Left renal pelvis (tissue), 4 donors: ENCODE measurements around the gene TLCD4. TPM values are rescaled to one million over a fixed set of nuclear protein-coding genes. Genes with fewer than 3 reads are reported as not detected.
A peak's percentile ranks its signal among the peaks of the same experiment; 100 is the strongest.
"Not testable (repeated sequence)": the region's sequence is repeated elsewhere in the genome, so short reads cannot be mapped to it uniquely, and the experiment has no call there.

Experiments
- DNase-seq, 4 donors: peaks; one replicate each; pipeline ENCODE4 v3.0.0-alpha.2; 2013; ENCODE audit warnings: low read depth in 4 of 4, low spot score in 3 of 4
- polyA plus RNA-seq, 4 donors: library from polyadenylated mRNA; unstranded; fragments of 120-200 nt; gene quantifications; one replicate each; pipeline ENCODE4 v1.2.1, GENCODE V29; 2013; ENCODE audit not compliant: insufficient read length in 4 of 4

The TLCD4 gene
- polyA plus RNA-seq = 1 to 10 TPM; 6.3 to 9.1 (median 7.8) TPM

- DNase-seq = peak in 3 of 4 donors; percentile 39 to 52 (median 42)
Observed at GRCh38 chr1:95117207-95118066, at the start of gene TLCD4. Gene TLCD4, plus strand, starts transcription at chr1:95117355. Its CDS starts 26,547 bp downstream, at chr1:95143902.

- no peak for DNase-seq
Observed at GRCh38 chr1:95067568-95067967, 49.6 kb upstream of the TLCD4 start.

GRCh38 chr1:95068956-95069709, 48.0 kb upstream of the TLCD4 start:
- DNase-seq = no peak

GRCh38 chr1:95069710-95070093, 47.5 kb upstream of the TLCD4 start:
- no peak for DNase-seq

- no peak for DNase-seq
Observed at GRCh38 chr1:95071539-95071938, 45.6 kb upstream of the TLCD4 start.

- DNase-seq = no peak
Observed at GRCh38 chr1:95072117-95072516, 45.0 kb upstream of the TLCD4 start.

GRCh38 chr1:95072532-95073419, 44.4 kb upstream of the TLCD4 start, which contains the start of gene ALG14:
Gene ALG14, minus strand, starts transcription at chr1:95072951. Its CDS starts 53 bp downstream, at chr1:95072898.
- peak; percentile 94 to 96 (median 95) for DNase-seq

GRCh38 chr1:95073446-95073845, 43.7 kb upstream of the TLCD4 start:
- DNase-seq = no peak

- no peak for DNase-seq
Observed at GRCh38 chr1:95076034-95076433, 41.1 kb upstream of the TLCD4 start.

- DNase-seq = no peak
Observed at GRCh38 chr1:95080446-95080845, 36.7 kb upstream of the TLCD4 start.

GRCh38 chr1:95080879-95081278, 36.3 kb upstream of the TLCD4 start:
- no peak for DNase-seq

- DNase-seq = no peak
Observed at GRCh38 chr1:95084317-95085176, 32.6 kb upstream of the TLCD4 start.

GRCh38 chr1:95085376-95085775, 31.8 kb upstream of the TLCD4 start:
- no peak for DNase-seq

- no peak for DNase-seq
Observed at GRCh38 chr1:95086949-95087533, 30.1 kb upstream of the TLCD4 start.

GRCh38 chr1:95088303-95088702, 28.9 kb upstream of the TLCD4 start:
- no peak for DNase-seq

- DNase-seq = no peak
Observed at GRCh38 chr1:95089650-95090287, 27.4 kb upstream of the TLCD4 start.

- not testable (repeated sequence) for DNase-seq
Observed at GRCh38 chr1:95091290-95091689, 25.9 kb upstream of the TLCD4 start.

GRCh38 chr1:95092891-95093290, 24.3 kb upstream of the TLCD4 start:
- DNase-seq = not testable (repeated sequence)

- no peak for DNase-seq
Observed at GRCh38 chr1:95093296-95093695, 23.9 kb upstream of the TLCD4 start.
